Measurements from ENCODE around the gene SERAC1. TPM values are rescaled to one million over a fixed set of nuclear protein-coding genes. Genes with fewer than 3 reads are reported as not detected.

Gene SERAC1
- total RNA-seq, 4 donors from 2014 or later, result 5.2 to 14.9 (median 10.1) TPM

- Histone ChIP-seq H3K36me3 (peaks cover 0 to 94% (median 5%) of the 10 kb centered on the region in 3 donors), H3K4me3 (no peak overlapping the region), H3K27me3 (no peaks in the 10 kb centered on the region), H3K9me3 (no peaks in the 10 kb centered on the region), H3K4me1 (peaks cover 0 to 3% (median 0%) of the 10 kb centered on the region in 3 donors), H3K27ac (no peak overlapping the region)
- DNase-seq, result no peak
- 70 to 89% methylated on average over 1 to 2 of the region's 2 CpGs for WGBS, 2 donors
- no peak for TF ChIP-seq CTCF (IDR thresholded peaks at IDR 0.05)
- no peak for TF ChIP-seq POLR2A (IDR thresholded peaks at IDR 0.05)
- intact Hi-C loops (cut with DNase I), result no loop called here
Measured at GRCh38 chr6:158086054-158086503, 82.0 kb downstream of the SERAC1 start.

- 83 to 93% methylated on average over 12 to 17 of the region's 21 CpGs for WGBS, 2 donors
- no peak overlapping the region for H3K27ac ChIP-seq
- H3K4me1 ChIP-seq, result peaks cover 0 to 3% (median 0%) of the 10 kb centered on the region in 3 donors
- TF ChIP-seq POLR2A (IDR thresholded peaks at IDR 0.05) (no peak), CTCF (IDR thresholded peaks at IDR 0.05) (no peak)
- no peaks in the 10 kb centered on the region for H3K9me3 ChIP-seq
- no peak overlapping the region for H3K4me3 ChIP-seq
- no peak for DNase-seq
- H3K36me3 ChIP-seq, result peaks cover 0 to 94% (median 5%) of the 10 kb centered on the region in 3 donors
- intact Hi-C loops (cut with DNase I), result no loop called here
- H3K27me3 ChIP-seq, result no peaks in the 10 kb centered on the region
Measured at GRCh38 chr6:158085261-158086053, 82.6 kb downstream of the SERAC1 start.

- no peak for DNase-seq
- H3K4me1 ChIP-seq, result peaks cover 0 to 3% (median 0%) of the 10 kb centered on the region in 3 donors
- H3K36me3 ChIP-seq, result peaks cover 0 to 91% (median 5%) of the 10 kb centered on the region in 3 donors
- no peak overlapping the region for H3K27ac ChIP-seq
- H3K9me3 ChIP-seq, result no peaks in the 10 kb centered on the region
- H3K4me3 ChIP-seq, result no peak overlapping the region
- H3K27me3 ChIP-seq, result no peaks in the 10 kb centered on the region
- TF ChIP-seq CTCF (IDR thresholded peaks at IDR 0.05), result no peak
- no peak for TF ChIP-seq POLR2A (IDR thresholded peaks at IDR 0.05)
- intact Hi-C loops (cut with DNase I), result no loop called here
- WGBS, 2 donors, result 82 to 89% methylated on average over 9 to 17 of the region's 23 CpGs
Measured at GRCh38 chr6:158083455-158084325, 84.4 kb downstream of the SERAC1 start.

GRCh38 chr6:158081657-158081935 is 86.5 kb downstream of the SERAC1 start:
- WGBS, 2 donors, result 58 to 88% methylated on average over 4 to 5 of the region's 6 CpGs
- H3K27me3 ChIP-seq, result no peaks in the 10 kb centered on the region
- H3K4me3 ChIP-seq, result no peak overlapping the region
- intact Hi-C loops (cut with DNase I), result no loop called here
- no peak overlapping the region for H3K27ac ChIP-seq
- peaks cover 4 to 94% (median 5%) of the 10 kb centered on the region in 3 donors for H3K36me3 ChIP-seq
- no peaks in the 10 kb centered on the region for H3K9me3 ChIP-seq
- no peak for DNase-seq
- no peak for TF ChIP-seq CTCF (IDR thresholded peaks at IDR 0.05)
- TF ChIP-seq POLR2A (IDR thresholded peaks at IDR 0.05), result no peak
- H3K4me1 ChIP-seq, result no peaks in the 10 kb centered on the region
